Measurements from ENCODE around the gene SNAPC4.

The SNAPC4 gene, protein sequence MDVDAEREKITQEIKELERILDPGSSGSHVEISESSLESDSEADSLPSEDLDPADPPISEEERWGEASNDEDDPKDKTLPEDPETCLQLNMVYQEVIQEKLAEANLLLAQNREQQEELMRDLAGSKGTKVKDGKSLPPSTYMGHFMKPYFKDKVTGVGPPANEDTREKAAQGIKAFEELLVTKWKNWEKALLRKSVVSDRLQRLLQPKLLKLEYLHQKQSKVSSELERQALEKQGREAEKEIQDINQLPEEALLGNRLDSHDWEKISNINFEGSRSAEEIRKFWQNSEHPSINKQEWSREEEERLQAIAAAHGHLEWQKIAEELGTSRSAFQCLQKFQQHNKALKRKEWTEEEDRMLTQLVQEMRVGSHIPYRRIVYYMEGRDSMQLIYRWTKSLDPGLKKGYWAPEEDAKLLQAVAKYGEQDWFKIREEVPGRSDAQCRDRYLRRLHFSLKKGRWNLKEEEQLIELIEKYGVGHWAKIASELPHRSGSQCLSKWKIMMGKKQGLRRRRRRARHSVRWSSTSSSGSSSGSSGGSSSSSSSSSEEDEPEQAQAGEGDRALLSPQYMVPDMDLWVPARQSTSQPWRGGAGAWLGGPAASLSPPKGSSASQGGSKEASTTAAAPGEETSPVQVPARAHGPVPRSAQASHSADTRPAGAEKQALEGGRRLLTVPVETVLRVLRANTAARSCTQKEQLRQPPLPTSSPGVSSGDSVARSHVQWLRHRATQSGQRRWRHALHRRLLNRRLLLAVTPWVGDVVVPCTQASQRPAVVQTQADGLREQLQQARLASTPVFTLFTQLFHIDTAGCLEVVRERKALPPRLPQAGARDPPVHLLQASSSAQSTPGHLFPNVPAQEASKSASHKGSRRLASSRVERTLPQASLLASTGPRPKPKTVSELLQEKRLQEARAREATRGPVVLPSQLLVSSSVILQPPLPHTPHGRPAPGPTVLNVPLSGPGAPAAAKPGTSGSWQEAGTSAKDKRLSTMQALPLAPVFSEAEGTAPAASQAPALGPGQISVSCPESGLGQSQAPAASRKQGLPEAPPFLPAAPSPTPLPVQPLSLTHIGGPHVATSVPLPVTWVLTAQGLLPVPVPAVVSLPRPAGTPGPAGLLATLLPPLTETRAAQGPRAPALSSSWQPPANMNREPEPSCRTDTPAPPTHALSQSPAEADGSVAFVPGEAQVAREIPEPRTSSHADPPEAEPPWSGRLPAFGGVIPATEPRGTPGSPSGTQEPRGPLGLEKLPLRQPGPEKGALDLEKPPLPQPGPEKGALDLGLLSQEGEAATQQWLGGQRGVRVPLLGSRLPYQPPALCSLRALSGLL (N-terminal part only)

DNA sequence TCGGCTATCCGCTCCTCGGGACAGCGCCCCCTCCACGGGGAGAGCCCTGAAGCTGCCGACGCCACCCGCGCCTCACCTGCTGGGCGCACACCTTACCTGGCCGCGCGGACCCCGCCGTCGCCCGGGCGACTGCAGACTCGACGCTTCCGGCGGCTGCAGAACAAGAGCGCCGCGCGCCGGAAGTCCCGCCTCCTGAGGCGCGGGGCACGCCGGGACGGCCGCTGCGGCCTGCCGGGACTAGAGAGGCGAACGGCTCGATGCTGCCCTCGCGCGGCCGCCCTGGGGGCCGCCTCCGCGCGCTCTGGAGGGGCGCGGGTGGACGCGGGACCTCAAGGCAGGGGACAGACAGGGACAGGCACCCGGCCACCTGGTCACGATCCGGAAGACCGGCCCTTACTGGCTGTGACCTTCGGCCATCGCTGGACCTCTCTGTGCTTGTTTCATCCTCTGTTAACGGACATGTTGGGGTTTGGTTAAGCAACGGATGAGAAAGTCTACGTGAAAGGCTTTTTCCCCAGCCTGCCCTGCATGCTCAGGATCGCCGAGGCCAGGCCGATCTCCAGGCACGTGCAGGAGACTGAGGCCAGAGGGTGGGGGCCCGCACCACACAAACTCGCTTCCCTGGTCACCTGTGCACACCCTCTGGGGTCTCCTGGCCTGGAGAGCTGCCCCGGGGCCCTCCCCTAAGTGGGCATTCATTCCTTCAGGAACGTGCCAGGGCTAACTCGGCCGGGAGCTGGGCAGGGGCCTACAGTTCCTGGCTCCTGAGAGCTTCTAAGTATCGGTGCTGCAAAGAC is at the start of gene SNAPC4:
Gene SNAPC4 (minus strand): TSS at position 133 of the 797 bp plus-strand sequence. CDS start 1,742 bp downstream, outside the sequence.
- peak; percentile 97 for DNase-seq (ENCODE audit: low read depth, low spot score)

DNA sequence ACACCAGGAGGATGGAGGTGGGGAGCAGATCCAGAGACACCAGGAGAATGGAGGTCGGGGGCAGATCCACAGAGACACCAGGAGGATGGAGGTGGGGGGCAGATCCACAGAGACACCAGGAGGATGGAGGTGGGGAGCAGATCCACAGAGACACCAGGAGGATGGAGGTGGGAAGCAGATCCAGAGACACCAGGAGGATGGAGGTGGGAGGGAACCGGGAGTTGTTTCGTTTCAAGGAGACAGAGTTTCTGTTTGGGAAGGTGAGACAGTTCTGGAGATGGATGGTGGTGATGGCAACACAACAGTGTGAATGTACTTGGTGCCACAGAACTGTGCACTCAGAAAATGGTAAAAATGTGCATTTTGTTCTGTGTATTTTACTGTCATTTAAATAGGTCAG is 48.7 kb upstream of the SNAPC4 start:
- DNase-seq (ENCODE audit: low read depth, low spot score), result no peak

DNA sequence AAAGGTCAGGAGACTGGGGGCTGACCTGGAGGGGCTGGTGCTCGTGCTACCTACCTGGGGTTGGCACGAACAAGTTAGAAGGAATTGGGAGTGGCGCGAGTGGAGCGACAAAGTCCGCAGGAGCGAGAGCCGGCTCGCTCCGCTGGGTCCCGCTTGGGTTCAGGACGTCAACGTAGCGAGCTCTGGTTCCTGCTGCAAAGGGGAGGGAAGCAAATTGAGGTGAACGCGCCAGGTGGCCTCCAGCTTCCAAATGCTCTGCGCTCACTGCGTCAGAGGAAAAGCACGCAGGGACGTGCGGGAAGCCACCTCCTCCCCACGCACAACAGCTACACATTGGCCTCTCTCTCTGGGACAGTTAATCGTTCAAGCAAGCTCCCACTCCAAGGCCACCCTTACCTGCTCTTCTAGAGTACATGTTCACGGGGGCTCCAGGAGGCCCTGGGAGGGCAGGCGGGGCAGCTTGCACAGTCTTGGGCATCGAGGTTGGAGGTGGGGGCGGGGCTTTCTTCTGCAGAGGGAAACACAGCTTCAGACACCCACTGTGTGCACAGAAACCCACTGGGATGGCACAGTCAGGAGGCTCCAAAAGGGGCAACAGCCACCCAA is 47.3 kb upstream of the SNAPC4 start:
- DNase-seq (ENCODE audit: low read depth, low spot score), result no peak

DNA sequence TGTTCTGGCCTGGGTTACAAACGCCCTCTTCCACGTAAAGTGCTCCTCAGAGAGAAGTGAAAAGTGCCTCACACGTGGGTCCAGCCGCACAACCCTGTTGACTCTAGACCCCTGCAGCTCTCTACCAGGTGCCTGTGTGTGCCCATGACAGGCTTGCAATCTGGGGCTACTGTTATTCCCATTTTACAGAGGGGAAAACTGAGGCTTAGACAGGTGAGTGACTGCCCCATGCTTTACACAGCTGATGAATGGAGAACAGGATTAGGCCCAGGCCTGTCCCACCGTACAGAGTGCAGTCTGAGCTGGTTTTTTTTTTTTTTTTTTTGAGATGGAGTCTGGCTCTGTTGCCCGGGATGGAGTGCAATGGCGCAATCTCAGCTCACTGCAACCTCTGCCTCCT is 45.8 kb upstream of the SNAPC4 start:
- no peak for DNase-seq (ENCODE audit: low read depth, low spot score)

DNA sequence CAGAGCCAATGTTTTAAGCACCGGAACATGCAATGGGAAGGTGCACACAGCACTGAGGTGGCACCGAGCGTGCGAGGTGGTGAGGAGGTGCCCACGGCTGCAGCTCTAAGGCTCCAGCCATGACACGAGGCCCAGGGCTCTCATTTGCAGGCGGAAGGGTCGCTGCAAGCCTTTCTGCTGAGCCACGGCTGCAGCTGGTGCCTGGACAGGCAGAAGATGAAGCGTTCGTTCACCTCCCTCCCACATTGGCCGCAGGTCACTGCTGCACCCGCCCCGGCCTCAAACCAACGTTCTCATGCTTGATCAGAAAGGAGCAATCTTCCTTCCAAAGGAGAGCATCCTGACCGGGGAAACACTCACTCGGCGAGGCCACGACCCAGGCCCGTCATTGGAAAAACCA is 44.1 kb upstream of the SNAPC4 start:
- DNase-seq (ENCODE audit: low read depth, low spot score), result no peak

DNA sequence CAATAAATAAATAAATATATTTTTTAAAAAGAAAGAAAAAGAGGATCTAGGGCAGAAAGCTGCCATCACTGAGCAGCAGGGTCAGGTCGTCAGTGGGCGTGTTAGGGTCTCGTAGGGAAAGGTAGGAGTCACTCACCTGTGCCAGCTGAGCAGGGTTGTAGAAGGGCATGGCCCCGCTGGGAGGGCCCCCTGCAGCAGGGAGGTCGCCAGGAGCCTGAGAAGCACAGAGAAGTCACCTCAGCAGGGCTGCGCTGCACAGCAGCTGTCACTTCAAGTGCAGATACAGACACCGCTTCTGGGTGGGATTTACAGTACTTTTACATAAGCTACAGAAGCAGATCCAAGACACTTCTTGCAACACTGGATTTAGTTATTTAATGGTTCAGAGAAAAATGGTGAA is 43.7 kb upstream of the SNAPC4 start:
- no peak for DNase-seq (ENCODE audit: low read depth, low spot score)

DNA sequence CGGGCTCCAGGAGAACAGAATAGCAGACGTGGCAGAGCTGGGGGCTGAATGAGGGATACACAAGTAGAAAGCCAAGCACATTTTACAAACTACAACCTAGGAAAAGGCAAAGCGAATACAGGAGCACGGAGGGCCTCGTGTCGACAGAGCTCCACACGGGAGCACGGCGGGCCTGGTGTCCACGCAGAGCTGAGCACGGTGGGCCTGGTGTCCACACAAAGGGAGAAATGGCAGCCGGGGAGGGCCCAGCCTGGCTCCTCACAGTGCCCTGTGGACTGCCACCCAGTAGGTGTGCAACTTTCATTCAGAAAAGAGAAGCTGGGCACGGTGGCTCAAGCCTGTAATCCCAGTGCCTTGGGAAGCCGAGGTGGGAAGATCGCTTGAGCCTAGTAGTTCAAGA is 43.1 kb upstream of the SNAPC4 start:
- DNase-seq (ENCODE audit: low read depth, low spot score), result no peak

DNA sequence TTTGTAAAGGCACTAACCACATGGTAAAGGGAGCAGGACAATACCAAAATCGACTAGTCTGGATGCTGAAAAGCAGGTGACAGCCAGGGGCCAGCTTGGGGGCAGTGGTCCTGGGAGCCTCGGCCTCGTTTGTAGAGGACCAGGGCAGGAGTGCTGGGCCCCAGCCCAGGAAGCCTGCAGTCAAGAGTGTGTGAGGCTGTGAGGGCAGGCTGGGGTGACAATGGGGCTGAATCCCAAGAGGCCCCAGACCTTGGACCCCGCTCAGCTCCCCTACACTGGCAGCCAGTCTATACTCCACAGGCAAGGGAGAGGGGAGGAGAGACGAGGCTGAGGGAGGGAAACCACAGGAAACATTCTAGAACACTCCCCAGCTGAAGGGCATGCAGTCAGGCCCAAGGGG is 42.3 kb upstream of the SNAPC4 start:
- no peak for DNase-seq (ENCODE audit: low read depth, low spot score)

DNA sequence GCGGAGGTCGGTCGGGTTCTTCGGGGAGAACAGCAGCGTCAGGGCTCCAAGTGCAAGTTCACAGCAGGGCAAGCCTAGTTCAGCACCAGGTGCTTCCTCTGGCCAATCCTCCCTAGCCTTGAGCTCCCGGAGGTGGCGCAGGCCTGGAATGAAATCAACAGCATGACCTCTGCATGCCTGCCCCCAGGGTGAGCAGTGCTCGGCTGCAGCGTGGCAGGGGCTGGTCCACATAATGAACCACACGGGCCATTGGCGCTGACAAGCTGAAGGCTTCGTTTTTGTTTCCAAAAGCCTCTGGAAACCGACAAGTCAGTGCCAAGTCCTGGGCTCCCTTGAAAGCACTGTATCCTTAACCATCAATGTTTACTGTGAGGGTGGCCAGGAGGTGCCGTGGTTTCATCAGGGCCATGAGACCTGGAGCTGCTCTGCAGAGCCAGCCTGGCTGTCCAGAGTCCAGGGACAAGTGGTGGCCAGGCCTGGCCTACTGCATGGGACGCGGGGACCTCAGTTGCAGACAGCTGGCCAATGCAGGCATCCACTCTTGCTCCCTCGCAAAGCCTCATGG is 41.8 kb upstream of the SNAPC4 start:
- DNase-seq (ENCODE audit: low read depth, low spot score), result peak; percentile 63

DNA sequence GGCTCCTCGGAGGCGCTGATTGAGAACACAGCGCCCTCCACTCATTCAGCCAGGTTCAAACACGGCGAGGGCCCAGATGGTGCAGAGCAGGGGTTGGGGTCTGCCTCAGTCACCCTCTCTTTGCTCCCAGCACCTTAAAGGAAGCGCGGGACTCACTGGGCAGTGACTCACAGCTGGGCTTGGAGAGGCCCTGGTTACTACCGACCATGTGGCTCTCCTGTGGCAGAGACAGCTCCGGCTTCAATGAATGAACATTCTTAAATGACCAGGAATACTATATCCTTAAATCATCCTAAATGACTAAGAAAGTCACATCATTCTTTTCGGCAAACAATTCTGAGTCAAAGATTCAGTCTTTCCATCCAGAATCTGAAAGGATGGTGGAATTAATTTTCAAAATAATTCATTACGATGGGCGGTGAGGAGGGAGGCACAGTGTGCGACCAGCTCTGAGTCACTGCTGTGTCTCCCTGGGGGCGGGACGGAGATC is 41.3 kb upstream of the SNAPC4 start:
- peak; percentile 68 for DNase-seq (ENCODE audit: low read depth, low spot score)

DNA sequence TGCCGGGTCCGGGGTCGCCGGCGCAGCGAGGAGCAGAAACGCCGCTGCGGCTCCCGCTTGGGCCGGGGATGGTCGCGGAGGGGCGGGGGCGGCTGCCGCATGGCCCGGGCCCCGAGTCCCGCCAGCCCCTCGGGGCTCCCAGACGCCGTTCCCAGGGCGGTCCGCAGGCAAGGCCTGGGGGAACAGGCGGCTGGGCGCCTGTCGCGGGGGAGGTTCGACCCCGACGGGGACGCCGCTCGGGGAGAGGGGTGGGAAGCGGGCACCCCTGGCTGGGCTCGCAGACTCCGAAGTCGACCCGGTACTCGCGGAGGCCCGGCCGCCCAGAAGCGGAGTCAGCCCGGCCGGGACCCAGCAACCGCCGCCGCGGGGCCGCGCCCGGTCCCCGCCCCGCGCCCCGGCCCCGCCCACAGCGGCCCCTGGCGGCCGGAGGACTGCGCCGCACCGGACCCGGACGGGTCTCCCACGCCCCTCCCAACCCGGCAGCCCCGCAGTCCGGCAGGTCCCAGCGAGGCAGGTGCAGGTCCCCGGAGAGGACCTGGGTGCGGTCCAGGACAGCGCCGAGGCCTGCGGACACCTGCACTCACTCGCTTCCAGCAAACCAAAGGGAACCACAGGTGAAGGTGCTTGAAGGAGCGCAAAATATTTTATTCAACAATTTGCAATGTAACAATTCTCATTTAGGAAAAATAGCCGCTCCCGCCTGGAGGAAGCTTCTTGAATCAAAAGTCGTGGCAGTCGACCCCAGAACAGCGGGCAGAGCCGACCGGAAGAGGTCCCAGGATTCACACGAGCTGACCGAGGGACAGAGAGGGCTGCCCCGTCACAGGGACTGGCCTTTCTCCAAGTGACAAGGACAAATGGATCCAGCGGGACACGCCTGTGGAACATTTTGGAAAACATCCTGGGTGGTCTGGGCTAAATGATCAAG is 39.8 kb upstream of the SNAPC4 start, which contains the start of gene INPP5E:
Gene INPP5E (minus strand): TSS at position 365 of the 928 bp plus-strand sequence. CDS start 426 bp downstream, outside the sequence.
- DNase-seq (ENCODE audit: low read depth, low spot score), result peak; percentile 92

DNA sequence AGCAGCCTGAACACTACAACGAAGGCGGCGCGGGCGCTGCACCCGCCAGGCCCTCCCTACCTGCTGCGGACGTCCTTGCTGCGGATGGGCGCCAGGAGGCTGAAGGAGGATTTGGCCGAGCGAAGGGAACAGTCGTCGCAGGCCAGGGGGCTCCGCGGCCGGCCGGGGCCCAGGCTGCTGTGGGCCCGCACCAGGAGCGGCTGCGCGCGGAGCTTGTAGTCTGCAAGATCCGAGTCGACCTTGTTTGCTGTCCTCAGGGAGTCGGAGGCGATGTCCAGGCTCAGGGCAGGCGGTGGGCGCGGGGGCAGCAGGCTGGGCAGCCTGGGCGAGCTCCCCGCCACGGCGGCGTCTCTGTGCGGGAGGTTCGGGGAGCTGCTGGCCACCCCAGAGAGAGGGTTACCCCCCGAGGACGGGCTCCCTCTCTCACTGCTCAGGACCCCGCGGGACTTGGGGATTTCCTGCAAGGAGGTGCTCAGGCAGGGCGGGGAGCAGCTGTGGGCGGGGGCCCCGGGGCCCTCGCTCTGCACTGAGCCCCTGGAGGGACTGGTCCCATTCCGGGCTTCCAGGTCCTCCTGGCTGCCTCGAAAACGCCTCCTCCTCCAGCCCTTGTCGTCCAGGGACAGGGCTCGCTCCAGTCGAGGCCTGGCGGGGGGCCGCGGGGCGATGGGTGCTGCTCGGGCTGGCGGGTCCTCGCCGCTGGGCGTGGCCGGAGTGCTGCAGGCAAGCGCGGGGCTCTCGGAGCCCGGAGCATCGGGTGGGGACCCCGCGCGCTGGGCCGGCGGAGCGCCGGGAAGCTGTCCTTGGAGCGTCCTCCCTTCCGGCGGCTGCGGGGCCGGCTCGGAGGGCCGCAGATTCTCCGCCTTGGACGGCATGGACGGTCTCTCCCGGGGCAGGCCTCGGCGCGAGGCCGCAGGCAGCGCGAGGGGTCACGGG is 38.8 kb upstream of the SNAPC4 start:
- peak; percentile 59 for DNase-seq (ENCODE audit: low read depth, low spot score)

DNA sequence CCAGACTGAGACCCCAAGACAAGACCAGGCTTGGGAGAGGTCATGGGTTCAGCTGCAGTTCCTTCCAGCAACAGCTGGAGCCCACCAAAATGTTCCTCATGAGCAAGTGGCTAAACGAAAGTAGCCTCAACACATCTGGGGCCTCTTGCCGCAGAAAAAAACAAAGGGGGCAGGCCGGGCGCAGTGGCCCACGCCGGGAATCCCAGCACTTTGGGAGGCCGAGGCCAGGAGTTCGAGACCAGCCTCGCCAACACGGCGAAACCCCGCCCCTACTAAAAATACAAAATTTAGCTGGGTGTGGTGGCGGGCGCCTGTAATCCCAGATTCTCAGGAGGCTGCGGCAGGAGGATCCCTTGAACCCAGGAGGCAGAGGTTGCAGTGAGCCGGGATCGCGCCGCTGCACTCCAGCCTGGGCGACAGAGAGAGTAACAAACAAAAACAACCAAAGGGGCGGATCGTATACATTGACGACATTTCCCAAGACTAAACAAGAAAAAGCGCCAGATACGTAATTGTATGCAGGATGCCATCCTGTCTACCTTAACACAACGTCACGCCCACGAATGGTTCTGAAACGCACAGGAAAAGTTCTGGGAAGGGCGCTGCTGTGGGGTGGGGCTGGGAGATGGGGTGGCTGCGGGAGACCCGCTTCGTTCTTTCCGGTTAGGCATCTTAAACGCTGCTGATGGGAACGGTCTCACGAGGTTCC is 38.0 kb upstream of the SNAPC4 start:
- no peak for DNase-seq (ENCODE audit: low read depth, low spot score)

DNA sequence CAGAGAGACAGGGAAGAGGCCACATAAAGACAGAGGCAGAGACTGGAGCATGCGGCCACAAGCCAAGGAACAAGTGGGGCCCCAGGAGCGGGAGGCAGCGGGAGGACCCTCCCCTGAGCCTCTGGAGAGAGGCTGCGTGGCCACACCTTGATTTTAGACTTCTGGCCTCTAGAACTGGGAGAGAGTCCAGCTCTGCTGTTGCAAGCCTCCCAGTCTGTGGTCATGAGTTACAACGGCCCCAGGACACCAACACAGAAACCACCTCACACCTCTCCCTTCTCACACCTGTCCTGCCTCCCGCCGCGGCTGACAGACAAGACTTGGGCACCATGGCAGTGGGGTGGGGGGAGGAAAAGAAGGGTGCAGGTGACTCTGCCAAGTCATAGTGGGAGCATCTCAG is 37.5 kb upstream of the SNAPC4 start:
- DNase-seq (ENCODE audit: low read depth, low spot score), result peak; percentile 54

DNA sequence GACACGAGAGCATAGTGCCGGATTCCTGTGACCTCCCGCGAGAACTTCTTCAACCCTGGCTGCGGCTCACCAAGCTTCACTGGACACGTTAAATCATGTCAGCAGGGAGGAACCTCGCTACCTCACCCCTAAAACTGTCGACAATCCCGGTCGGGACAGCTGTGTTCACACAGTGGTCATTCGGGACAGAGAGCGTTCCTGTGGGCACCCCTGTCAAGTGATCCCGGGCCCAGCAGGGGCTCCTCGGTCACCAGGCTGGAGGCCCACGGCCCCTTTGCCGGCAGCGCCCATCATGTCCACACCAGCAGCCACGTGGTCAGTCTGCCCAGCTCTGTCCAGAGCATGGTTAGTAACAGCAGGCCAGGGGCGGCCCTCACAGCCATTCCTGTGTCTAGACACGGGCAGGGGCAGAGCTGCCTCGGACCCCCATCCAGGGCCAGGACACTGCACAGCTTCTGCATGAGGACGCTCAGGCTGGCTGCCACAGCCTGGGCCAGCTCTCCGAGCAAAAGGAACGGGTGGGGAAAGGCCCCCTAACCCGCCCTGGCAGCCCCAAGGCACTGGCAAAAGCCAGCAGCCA is 36.2 kb upstream of the SNAPC4 start:
- DNase-seq (ENCODE audit: low read depth, low spot score), result no peak

DNA sequence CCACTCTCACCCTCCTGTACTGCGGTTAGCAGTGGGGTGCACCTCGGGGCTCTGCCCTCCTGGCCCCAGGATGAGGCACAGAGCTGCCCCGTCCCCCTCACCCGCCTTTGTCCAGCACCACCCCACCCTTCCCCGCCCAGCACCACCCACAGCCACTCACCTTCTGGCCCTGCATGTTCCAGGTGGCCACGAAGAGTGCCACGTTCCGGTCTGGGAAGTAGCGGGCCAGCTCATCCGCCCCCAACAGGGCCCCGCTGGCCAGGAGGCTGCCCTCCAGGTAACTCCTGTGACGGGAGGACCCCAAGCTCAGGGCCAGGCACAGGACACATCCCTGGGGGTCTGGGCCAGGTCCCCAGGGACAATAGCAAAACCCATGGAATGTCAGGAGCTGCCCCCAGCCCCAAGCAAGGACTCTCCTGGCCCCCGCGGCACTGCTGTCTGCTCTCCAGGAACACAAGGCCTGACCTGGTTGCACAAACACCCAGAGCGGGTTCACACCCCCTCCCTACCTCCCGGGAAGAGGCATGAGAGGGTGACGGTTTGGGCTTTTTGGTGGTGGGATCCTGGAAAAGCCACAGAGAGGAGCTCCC is 34.7 kb upstream of the SNAPC4 start:
- no peak for DNase-seq (ENCODE audit: low read depth, low spot score)

Measured in astrocyte of the hippocampus (primary cell).